Renal cortical epithelial cell (primary cell): ENCODE measurements around the gene GPR155. TPM values are rescaled to one million over a fixed set of nuclear protein-coding genes. Genes with fewer than 3 reads are reported as not detected.
"Not testable (repeated sequence)": the region's sequence is repeated elsewhere in the genome, so short reads cannot be mapped to it uniquely, and the experiment has no call there.

Source experiments
- DNase-seq: peaks from one replicate; pipeline ENCODE4 v3.0.0-alpha.2; 2011; ENCODE audit warnings: low read depth
- total RNA-seq: library from RNA; depleted of rRNA; stranded (reverse); fragments of >200 nt; gene quantifications from 2 replicates; pipeline ENCODE4 v1.2.3, GENCODE V29; 2014

Gene GPR155
- total RNA-seq, 1 donor from 2014 or later, result 7.0 TPM

DNA sequence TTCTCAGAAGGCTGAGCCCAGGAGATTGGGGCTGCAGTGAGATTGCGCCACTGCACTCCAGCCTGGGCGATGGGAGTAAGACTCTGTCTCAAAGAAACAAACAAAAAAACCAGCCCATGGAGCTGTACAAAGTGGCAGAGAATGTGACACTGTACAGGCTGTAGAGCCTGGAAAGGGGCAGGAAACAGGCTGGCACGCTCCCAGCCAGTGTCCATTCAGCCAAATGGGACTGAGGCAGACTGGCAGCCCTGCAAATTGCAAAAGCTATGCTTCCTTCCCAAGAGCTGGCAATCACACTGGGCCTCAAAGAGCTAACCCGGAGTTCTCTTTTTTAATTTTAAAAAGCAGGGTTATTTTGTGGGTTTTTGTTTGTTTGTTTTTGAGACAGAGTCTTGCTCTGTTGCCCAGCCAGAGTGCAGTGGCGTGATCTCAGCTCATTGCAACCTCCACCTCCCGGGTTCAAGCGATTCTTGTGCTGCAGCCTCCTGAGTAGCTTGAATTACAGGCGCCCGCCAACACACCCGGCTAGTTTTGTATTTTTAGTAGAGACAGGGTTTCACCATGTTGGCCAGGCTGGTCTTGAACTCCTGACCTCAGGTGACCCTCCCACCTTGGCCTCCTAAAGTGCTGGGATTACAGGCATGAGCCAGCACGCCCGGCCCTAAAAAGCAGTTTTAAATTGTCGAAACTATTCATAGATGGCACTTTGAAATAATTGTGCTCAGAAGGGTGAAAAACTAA, 48.5 kb downstream of the GPR155 start:
- no peak for DNase-seq

DNA sequence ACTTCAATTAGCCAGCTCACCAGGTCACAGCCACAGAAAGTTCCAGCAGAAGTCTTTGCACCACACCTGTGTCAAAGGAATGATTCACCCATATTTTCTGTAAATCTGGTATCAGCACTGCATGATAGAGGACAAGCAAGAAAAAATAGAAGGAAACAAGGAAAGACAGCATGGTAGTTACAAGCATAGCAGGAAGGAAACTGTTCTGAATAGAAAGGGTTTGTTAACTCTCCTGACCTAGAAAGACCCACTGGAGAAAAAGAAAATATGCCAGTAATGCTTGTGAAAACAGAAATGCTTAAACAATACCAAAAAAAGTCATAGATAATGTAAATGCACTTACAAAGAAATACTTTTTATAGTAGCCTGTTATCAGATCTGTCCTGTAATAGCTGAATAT, 50.5 kb downstream of the GPR155 start:
- DNase-seq, result peak; percentile 29

DNA sequence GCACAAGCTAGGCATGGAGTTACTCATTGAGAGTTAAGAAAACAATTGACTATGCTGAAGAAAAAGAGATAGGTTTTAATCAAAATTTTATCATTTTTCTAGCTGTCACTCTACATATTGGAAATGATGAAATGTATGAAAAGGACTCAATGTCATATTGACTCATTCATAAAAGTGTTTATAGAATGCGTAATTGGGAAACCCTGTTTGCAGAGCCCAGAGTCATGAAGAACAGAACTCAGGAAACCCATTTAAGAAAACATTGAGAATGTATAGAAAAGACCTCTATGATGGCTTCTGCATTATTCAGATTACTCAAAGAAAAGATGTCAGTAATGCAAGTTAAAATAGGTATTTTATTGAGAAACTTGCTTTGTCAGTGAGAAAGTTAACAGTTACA, 54.9 kb downstream of the GPR155 start:
- DNase-seq, result no peak

DNA sequence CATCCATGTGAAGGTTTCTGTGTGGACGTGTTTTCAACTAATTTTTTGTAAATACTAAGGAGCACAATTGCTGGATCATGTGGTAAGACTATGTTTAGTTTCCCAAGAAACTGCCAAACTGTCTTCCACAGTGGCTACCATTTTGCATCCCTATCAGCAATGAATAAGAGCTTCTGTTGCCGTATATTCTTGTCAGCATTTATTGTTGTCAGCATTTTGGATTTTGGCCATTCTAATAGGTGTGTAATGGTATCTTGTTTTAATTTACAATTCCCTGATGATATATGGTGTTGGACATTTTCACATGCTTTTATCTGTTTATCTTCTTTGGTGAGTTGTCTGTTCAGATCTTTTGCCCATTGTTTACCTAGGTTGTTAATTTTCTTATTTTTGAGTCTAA, 56.8 kb downstream of the GPR155 start:
- DNase-seq, result no peak

DNA sequence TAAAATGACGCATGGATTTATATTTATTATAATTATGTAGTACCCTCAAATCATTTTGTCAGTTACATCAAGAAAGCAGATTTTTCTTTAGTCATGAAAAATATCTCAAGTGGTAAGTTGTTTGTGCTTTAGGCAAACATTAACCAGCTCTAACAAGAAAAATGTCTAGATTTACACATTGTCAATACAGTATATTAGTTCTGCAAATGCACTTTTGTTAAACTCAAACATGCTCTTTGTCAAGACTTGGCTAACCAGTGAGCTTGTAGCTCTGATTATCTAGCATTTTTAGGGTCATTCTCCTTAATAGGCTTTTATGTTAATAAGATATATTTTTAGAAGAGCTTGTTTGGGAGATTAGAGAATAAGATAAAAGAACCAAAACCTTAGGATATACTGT, 58.6 kb downstream of the GPR155 start:
- no peak for DNase-seq

DNA sequence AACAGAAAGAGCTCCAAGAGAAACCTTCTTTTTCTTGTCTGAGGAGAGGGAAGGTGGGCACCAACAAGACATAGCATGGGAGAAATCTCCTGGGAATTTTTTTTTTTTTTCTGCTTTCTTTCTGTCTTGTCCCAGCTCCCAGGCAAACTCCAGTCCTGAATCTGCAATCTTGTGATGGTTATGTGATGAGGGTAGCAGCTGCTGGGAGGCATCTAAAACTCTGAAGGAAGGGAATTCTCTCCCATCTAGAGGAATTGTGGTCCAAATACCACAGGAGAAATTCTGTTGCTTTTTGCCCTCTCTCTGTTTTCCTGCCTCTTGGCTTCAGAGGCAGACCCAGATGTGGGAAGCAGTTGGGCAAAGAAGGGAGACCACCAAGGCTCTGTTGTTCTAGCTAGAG, 74.6 kb downstream of the GPR155 start:
- DNase-seq, result no peak

DNA sequence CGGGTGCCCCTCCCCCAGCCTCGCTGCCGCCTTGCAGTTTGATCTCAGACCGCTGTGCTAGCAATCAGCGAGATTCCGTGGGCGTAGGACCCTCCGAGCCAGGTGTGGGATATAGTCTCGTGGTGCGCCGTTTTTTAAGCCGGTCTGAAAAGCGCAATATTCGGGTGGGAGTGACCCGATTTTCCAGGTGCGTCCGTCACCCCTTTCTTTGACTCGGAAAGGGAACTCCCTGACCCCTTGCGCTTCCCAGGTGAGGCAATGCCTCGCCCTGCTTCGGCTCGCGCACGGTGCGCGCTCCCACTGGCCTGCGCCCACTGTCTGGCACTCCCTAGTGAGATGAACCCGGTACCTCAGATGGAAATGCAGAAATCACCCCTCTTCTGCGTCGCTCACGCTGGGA, 76.8 kb downstream of the GPR155 start:
- not testable (repeated sequence) for DNase-seq

DNA sequence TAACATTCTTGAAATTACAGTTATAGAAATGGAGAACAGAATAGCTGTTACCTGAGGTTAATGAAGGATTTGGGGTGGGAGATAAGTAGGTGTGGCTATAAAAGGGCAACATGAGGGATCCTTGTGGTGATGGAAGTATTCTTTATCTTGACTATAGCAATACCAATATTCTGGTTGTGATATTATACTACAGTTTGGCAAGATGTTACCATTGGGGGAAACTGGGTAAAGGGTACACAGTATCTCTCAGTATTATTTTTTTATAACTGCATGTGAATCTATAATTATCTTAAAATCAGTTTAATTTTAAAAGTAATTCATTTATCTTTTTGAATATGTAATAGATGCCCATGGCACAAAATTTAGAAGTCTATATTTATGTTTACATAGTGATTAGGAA, 83.2 kb downstream of the GPR155 start:
- DNase-seq, result no peak

DNA sequence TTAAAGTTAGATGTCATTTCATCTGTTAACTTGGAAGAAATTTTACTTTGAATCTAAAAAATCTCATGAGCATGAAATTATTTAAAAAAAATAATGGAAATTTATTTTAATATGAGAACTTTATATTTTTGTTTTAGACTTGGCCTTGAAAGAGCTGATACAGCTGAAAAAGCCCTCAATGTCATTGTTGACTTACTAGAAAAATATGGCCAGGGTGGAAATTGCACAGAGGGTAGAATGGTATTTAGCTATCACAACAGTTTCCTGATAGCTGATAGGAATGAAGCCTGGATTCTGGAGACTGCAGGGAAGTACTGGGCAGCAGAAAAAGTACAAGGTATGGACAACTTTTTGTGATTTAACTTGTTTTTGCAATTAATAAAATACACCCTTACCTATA, 86.0 kb downstream of the GPR155 start:
- DNase-seq, result no peak

DNA sequence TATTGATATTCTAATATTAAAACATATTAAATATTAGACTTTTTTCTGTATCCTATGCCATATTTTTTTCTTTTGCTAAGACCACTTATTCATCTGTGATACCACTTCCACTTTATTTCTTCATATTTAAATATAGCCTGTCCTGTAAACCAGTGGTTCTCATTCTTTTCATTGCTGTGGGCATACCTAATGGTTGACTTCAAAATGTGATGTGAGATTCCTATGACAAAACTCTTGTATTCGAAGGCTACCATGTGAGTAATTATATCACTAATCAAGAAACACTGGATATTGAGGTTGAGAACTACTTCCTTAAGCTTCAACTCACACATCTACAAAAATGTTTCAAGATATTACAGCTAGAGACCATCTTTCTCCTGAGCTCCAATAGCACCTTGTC, 87.7 kb downstream of the GPR155 start:
- DNase-seq, result no peak

DNA sequence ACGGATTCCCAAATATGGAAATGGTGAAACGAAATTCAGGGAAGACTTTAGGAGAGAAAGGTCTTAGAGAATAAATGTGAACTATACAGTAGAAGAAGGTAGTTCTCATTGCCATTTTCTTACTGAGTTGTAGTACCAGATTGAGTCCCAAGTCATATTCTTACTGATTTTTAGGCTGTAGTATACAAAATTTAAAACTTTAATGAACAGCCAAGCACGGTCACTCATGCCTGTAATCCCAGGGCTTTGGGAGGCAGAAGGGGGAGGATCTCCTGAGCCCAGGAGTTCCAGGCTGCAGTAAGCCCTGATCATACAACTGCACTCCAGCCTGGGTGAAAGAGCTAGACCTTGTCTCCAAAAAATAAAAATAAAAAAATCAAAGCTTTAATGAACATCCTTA, 89.1 kb downstream of the GPR155 start:
- no peak for DNase-seq

DNA sequence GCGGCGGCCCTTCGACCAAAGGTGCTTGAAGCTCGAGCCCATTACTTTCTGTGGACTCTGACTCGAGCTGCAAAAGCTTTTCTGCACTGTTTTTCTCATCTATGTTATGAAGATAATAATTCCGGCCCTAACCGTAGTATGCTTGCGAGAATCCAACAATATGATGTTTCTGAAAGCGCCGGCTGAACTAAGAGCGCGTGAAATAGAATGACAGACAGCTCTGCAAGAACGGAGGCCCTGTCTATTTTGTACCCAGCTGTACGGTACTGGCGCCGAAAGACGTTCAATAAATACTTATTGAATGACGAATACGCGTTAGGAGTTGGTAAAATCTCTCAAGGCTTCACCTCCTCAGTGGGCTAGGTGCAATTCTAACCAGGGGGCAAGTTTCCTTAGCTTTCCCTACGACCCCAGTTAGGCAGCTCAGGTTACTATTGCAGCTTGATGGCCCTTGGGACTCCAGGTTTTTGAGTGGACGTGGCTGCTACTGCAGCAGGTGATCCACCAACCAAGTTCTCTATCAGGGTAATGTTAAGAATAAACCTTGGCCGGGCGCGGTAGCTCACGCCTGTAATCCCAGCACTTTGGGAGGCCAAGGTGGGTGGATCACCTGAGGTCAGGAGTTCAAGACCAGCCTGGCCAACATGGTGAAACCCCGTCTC, 90.7 kb downstream of the GPR155 start:
- DNase-seq, result peak; percentile 15

DNA sequence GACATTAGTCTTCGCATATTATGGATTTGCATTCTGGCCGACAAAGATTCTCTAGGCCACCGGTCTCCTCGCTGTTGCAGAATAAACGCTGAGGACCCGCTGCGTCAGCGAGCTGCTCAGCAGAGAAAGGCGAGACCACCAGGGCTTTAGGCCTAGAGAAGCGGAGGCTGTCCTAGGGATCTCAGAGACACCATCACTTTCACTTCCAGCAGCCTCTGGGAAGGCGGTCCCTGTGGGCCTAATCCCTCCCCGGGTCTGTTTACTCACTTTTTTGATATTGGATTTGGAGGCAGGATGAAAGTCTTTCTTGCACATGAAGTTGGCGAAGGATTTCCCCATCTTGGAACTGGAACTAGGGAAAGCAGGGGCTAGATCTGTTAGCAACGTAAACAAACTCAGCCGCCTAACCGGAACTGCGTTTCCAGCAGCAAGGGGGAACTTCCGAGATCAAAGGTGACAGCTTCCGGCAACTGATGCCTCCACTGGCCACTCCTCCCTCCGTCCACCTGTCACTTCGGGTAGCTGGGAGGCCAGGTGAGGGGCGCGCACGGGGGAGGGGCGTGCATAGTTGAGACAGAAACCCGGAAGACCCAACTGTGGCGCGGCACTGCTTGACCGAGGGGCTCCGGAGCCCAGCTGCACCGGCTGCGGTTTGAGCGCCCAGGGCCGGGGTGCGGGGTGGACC, 91.4 kb downstream of the GPR155 start, which contains the start of gene SCRN3:
Gene SCRN3, plus strand, starts transcription at position 447 of the 685 bp plus-strand sequence. CDS start 2,554 bp downstream, outside the sequence.
- DNase-seq, result peak; percentile 83

DNA sequence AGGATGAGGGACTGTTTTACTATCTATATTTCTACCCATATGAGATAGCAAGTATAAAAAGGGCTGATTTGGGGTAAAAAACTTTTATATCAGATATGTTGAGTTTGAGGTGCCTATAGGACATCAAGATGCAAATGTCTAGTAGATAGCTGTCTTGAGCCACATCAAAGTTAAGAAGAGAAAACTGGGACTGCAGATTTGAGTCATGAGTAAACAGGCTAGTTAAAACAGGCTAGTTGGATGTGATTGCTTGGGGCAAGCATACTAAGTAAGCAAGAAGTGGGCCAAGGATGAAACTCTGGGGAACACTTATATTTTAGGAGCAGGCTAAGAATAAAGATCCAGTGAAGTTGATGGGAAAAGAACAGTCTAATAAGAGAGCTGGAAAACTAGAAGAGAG, 94.1 kb downstream of the GPR155 start:
- peak; percentile 14 for DNase-seq

DNA sequence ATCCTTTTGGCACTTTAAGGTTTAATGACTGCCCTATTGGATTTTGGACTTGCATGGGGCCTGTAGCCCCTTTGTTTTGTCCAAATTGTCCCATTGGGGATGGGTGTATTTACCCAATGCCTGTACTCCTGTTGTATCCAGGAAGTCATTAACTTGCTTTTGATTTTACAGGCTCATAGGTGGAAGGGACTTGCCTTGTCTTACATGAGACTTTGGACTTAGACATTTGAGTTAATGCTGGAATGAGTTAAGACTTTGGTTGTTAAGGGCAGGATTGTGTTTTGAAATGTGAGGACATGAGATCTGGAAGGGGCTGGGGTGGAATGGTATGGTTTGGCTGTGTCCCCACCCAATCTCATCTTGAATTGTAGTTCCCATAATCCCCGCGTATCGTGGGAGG, 96.5 kb downstream of the GPR155 start:
- not testable (repeated sequence) for DNase-seq

DNA sequence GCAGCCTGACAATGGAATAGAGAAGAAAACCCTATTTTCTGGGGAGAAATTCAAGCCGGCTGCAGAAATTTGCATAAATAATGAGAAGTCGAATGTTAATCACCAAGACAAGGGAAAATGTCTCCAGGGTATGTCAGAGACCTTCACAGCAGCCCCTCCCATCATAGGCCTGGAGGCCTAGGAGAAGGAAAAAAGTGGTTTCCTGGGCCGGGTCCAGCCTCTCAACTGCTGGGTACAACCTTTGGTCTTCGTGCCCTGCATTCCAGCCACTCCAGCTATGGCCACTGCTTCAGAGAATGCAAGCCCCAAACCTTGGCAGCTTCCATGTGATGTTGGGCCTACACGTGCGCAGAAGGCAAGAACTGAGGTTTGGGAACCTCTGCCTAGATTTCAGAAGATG, 97.3 kb downstream of the GPR155 start:
- DNase-seq, result no peak

DNA sequence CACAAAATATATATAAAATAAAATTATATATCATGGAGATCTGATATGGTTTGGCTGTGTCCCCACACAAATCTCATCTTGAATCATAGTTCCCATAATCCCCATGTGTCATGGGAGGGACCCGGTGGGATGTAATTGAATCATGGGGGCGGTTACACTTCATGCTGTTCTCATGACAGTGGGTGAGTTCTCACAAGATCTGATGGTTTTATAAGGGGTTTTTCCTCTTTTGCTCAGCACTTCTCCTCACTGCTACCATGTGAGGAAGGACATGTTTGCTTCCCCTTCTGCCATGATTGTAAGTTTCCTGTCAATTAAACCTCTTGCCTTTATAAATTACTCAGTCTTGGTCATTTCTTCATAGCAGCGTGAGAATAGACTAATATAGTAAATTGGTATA, 98.1 kb downstream of the GPR155 start:
- DNase-seq, result not testable (repeated sequence)

DNA sequence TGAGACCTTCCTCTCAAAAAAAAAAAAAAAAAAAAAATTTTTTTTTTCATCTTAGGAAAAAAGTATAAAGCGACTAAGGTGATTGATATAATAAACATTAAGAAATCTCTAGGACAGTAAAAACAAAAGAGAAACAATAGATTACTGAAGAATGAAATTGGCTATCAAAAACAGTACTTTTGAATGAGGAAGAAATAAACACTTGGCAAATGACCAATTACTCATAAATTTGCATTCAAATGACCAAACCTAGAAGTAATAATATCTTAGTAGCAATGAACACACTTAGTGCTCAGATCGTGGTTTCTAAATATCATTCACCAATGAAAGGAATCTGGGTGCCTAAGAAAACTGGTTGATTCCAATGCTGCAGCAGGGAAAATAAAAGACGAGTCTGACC, 101.6 kb downstream of the GPR155 start:
- no peak for DNase-seq

DNA sequence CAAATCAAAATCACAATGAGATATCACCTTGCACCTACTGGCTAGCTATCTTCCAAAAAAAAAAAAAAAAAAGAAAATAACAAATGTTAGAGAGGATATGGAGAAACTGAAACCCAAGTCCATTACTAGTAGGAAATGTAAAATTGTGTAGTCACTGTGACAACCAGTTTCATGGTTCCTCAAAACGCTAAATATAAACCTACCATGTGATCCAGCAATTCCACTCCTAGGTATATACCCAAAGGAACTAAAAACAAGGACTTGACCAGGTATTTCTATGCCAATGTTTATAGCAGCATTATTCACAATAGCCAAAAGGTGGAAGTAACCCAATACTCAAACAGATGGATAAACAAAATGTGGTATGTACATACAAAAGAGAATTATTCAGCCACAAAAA, 103.0 kb downstream of the GPR155 start:
- no peak for DNase-seq
